Muscle of arm (tissue), 12 donors: ENCODE results near the gene SKI. TPM values are rescaled to one million over a fixed set of nuclear protein-coding genes. Genes with fewer than 3 reads are reported as not detected.
"Not testable (repeated sequence)": the region's sequence is repeated elsewhere in the genome, so short reads cannot be mapped to it uniquely, and the experiment has no call there.

Source experiments
- DNase-seq: peaks from one replicate; pipeline ENCODE4 v3.0.0-alpha.2; 2013
- polyA plus RNA-seq, 12 donors: library from polyadenylated mRNA; unstranded; fragments of 120-200 nt; gene quantifications; one replicate each; pipeline ENCODE4 v1.2.1, GENCODE V29; 2013; ENCODE audit not compliant: insufficient read length in 12 of 12

Gene SKI
- polyA plus RNA-seq, 12 donors = 44.3 to 88.0 (median 55.0) TPM; not detected in 1

DNA sequence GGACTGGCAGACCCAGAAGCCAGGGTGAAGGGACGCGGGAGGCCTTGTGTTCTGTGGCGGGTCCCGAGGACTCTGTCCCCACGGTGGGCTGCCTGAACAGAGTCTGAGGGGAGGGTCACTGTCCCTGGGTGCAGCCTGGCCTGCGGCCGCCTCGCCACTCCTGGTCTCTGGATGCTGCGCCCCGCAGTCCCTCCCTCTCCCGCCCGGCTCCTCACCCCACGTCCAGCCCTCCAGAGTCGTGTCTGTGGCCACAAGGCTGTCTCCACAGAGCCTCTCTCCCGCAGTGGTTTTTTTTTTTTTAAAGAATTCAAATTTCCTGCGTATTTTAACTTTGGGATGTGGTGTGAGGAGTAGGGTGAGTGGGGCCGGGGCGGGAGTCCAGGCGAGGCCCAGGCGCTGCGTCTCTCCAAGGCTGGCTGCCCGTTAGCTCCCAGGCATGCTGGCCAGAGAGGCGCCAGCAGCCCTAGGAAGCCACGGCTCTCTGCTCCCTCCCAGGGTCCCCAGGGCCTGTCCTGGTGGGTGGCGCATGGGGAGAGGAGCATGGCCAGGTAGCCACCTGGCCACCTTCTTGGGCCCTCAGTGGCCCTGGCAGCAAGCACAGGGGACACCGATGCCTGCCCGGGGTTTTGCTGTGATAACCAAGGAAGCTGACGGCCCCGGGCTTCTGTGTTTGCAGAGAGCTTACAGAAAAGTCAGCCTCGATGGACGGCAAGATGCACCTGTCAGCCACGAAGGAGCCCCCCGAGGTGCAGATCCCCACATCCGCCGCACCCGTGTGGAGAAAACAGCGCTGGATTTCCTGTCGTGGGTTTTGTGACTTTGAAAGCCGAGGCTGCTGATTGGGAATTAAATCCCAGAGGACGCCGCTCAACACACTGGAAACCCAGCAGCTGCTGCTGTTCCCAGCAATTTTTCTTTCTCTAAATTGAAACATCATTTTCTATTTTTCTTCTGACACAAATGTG is 90.5 kb downstream of the SKI start:
- DNase-seq = no peak

DNA sequence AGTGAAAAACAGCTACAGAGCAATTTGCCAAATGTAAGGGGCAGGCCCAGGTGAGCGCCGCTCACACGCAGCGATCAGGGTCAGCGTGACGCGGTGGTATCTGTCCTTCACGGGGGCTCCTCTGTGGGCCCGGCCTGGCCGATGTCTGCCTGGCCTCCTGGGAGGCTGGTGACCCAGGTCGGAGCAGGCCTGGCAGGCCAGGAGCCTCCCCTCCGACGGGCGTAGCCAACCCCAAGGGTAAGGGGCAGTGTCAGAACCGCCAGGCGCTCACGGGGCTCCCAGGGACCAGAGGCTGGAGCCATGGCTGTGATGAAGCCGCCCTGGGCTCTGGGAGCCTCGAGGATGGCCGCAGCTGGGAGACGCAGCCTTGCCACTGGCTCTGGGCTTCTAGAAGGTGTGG is 91.2 kb downstream of the SKI start:
- no peak for DNase-seq

DNA sequence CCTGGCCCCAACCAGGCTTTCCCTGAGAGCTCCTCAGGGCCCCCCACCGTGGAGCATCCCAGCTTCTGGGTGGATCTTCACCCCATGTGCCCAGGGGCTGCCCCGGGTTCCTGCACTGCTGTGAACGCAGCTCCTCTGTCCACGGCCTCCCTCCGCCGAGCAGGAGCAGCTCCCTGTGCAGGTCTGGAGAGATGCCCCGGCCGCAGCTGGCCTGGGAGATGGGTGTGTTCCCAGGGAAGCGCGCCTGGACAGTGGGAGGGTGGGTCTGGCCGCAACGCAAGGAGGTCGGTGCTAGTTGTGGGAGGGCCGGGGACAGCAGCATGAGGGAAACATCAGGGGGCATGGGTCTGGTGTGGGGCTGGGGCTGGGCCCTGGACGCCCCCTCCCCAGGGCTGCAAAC is 91.9 kb downstream of the SKI start:
- no peak for DNase-seq

DNA sequence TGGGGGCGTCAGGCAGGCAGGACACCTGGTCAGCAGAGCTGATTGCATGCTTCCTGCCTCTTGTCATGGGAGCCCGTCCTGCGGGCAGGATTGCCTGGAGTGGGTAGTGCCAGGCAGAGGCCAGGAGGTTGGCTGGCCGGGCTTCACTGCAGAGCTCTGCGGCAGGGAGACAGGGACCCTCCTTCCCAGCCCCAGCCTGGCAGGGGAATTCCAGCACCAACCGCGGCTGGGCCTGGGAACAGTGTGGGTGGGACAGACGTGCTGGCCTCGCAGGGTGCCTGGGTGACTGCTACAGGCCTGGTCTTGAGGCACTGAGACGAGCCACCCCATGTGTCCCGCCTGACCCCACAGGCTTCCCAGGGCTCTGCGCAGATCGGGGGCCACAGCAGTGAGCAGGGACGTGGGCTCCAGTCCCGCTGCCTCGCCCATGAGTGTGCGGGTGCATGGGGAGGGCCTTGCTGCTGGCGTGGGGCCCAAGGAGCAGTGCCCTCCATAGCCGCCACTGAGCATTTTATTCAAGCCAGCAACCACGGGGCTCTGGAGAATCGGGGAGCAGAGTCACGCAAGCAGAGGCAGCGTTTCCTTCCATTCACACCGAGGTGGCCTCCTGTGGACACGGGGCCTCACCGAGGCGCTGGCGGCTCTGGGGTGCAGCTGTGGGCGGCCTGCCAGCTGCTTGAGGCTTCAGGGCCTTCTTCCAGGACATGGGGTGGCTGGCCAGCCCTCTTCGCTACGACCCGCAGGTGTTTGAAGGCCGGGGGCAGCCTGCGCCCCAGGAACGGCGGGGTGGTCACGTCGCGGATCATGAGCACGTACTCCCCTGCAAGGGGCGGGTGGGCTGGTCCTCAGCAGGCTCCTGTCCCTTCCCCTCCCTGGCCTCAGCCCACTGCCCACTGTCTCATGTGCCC is 92.9 kb downstream of the SKI start:
- DNase-seq = no peak

DNA sequence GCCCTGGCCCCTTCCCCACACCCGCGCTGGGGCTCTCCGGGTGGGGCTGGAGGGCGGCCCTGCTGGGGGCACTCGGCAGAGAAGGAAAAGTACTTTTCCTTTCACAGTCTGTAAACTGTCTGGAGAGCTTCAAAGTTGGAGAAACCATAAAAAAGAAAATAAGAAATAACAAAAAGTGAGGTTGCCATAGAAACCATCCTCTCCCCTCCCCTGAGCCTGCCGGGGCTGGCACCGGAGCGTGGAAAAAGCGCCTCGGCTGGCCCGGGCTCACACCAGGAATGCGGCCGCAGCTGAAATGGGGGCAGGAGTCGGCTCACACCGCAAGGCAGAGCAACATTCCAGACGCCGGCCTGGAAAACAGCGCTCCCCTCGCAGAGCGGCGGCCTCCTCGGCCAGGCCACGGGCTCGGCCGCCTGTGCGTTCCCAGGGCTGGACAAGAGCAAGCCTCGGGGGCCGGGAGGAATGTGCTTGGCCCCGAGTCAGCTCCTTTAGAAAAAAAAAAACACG is 94.0 kb downstream of the SKI start:
- peak; percentile 93 for DNase-seq

DNA sequence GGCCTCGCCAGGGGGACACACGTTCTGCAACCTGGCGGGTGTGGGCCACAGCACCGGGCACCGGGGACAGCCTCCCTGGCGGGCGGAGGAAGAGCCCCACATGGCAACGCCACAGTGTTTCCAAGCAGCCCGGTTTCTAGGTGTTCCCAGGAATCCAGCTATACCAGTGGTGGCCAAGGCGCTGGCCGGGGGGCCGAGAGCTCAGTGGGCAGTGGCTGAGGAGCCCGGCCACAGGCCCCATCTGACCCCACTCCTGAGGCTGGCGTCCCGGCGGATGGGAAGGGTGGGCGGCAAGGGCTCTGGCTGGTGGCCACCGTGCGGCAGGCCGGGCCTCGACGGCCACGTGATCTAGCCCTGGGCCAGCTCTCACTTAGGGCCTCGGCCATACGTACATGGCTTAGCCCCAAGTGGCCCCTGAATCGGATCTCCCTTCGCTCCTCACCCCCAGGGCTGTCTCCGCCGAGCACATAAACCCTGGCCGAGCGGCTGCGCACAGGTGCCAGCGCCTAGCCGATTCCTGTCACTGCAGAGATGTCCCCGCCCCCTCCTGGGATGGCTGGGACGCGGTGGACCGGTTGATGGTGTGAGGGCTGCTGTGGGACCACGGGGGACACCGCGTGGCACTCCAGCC is 94.6 kb downstream of the SKI start:
- DNase-seq = no peak

DNA sequence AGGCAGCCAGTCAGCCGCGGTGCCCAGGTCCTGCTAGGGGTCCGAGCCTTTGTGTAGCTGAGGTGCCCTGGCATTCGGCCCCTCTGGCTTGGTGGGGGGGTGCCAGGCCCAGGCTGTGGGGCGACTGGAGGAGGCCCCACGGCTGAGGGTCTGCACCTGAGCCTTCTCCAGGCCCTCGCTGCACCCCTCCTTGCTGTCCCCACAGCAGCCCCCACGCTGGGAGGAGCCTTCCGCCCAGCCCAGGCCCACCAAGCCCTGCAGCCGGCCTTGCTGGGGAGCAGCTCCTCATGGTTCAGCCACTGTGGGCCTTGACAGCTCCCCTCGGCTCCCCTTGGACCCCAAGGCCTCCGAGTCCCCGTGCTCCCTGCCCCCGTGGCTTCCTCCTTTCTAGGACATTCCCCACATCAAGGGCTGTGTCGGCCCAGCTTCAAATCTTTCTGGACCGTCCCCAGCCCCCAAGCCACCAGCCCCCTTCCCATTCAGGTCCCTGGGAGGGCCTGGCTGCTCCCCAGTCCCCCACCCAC is 95.4 kb downstream of the SKI start:
- DNase-seq = no peak

DNA sequence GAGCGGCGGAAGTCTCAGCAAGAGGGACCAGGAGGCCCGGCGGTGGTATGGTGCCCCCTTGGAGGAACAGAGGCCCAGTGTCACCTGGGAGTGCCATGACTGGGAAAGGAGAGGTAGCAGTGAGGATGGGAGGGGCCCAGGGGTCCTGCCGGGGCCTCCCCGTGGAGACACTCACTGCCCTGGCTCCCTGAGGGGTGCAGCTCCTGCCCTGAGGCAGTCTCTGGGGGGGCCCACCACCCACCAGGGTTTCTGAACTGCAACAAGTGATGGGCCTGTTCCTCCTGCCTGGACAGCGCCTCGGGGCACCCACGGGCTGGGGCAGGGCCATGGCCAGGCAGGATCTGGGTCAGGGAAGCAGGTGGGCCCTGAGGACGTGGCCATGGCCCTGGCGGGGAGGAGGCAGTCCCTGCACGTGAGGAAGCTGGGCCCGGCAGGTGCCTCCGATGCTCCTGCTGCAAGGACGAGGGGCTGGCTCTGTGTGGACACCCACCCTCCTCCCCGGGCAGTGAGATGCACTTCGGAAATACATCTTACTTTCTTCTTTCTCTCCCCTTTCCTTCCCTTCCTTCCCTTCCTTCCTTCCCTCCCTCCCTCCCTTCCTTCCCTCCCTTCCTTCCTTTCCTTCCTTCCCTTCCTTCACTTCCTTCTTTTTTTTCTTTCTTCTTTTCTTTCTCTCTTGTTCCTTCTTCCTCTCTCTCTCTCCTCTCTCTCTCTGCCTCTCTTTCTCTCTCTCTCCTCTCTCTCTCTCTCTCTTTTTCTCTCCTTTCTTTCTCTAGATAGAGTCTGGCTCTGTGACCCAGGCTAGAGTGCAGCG is 96.6 kb downstream of the SKI start:
- DNase-seq = no peak

DNA sequence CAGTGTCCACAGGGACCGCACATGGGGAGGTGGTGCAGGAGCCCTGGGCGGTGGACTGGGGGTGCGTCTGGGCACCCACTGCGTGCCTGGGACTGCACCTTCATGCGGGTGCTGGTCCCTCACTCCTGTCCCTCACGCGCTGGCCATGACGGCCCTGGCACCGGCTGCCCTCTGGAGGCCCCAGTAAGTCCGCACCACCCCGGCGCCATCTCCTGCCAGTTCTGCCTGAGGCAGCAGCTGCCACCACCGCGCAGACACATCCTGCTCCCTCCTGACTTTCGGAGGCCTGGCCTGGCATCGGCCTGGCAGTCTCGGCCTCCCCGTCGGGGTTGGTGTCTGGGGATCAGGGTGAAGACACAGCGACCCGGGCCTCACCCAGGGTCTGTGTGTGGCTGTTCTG is 98.4 kb downstream of the SKI start:
- DNase-seq = no peak

DNA sequence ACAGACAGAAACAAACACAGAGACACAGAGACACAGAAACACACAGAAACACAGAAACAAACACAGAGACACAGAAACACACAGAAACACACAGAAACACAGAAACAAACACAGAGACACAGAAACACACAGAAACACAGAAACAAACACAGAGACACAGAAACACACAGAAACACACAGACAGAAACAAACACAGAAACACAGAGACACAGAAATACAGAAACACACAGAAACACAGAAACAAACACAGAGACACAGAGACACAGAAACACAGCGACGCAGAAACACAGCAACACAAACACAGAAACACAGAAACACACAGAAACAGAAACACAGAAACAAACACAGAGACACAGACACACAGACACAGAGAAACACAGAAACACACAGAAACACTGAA is 99.0 kb downstream of the SKI start:
- DNase-seq = not testable (repeated sequence)

DNA sequence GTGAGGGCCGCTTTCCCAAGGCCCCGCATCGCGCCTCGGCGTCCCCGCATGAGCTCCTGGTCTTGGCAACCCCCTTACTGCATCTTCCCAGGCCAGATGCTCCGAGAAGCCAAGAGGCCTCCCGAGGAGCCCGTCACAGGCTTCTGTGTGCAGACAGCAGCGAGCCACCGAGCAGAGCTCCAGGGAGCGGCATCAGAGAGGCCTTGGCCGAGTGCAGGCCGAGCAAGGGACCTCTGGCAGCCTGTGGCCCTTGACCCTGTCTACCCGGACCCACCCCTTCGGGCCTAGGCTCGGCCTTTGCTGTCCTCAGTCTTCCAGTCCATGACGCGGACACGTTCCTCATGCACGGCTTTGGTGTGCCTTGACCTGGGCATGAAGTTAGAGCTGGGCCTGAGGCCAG is 99.7 kb downstream of the SKI start:
- no peak for DNase-seq

DNA sequence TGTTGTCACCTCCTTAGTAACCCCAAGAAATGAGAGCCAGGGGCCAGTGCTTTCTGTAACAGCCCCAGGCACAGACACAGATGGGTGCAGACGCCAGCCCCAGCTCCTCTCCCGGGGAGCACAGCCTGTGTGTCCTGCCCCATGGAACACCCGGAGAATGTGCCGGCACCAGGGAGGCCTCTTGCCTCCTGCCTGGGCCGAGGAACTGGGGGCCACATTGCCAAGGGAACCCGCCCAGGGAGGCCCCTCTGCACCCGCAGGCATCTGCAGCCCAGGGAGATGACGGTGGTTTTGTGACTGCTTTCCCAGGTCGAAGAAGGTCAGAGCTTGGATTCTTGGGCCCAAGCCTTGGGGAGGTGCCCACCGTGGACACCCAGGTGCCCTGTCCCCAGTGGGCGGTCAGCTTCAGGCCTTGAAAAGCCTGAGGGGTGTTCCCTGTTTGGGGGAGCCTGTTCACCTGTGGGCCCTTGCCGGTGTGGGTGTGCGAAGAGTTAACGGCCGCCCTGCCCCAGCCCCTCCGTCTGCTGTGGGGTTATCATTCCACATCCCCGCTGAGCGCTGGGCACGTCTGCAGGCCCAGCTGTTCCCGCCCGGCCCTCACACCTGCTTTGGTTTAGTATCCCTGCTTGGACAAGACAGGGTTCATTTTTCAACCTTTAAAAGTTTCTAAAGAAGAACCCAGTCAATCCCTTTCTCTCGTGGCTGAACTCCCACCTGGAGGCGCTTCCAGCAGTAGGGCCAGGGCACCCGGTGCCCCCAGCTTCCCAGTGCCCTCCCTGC is 100.7 kb downstream of the SKI start:
- no peak for DNase-seq

DNA sequence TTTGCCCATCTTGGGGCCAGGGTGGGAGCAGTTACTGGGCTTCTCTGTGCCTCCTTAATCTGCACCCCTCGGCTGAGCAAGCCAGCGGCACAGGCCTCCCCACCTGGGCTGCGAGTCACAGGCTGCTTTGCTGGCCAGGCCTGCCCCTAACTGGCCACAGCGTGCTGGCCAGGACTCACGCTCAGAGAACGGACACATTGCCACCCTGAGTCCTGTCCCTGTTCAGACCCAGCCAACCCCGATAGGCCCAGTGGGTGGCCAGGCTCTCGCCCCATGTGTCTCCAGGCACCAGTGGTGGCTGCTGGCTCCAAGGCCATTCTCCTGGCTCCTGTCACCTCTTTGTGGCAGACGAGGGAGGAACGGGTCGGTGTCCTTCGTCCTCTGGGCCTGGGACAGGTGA is 101.9 kb downstream of the SKI start:
- DNase-seq = no peak

DNA sequence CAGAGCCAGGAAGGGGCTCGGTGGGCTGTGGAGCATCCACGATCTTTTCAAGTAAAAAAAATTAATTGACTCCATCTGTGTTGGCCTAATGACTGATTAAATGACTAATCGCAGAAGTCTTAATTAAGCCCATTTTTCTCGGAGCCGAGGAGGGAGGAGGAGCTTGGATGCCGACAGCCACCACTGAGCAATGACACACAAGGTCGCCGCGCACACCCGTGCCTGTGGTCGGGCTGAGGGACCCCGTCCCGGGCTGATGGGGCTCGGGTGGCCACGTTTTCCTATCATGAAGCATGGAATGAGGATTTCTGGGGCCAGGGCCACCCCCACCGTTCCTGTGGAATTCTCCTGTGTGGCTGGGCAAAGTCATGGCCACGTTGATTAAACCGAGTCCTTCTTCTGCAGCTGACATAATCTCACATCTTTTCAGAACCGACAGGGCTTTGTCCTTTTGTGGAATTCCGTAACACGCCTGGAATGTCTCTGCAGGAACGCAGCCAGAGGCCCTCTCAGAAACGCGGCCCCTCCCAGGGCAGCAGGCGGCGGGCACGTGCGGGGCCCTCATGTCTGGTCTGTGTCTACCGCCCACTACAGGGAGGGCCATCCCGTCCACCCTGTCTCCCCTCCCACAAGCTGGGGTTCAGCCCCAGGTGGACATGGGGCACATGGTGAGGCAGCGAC is 102.5 kb downstream of the SKI start:
- peak; percentile 85 for DNase-seq

DNA sequence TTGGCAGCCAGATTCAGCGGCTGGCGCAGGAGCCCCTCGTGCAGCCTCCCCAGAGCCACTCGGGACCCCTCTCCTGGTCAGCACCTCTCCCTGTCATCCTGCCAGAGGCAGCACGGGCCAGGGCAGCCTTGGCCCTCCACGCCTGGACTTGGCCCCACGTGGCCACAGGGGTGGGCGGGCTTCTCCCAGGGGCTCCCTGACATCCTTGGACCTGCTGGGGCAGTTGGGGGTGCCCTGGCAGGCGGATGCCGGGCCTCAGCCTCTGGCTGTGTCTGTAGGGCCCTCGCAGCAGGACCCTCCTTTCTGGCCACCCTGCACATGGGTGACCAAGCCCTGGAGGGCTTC is 103.1 kb downstream of the SKI start:
- no peak for DNase-seq

DNA sequence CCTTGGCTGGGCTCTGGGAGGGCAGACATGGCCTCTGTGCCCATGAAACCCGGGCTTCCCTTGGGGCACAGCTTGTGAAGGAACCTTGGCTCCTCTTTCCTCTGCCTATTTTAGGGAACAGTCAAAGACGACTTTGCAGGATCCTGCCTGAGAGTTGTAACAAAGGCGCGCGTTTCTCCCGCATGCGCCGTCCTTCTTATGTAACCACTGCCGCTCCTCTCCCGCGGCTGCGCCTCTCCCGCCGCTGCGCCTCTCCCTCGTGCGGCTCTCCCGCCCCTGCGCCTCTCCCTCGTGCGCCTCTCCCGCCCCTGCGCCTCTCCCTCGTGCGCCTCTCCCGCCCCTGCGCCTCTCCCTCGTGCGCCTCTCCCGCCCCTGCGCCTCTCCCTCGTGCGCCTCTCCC is 103.5 kb downstream of the SKI start:
- DNase-seq = not testable (repeated sequence)

DNA sequence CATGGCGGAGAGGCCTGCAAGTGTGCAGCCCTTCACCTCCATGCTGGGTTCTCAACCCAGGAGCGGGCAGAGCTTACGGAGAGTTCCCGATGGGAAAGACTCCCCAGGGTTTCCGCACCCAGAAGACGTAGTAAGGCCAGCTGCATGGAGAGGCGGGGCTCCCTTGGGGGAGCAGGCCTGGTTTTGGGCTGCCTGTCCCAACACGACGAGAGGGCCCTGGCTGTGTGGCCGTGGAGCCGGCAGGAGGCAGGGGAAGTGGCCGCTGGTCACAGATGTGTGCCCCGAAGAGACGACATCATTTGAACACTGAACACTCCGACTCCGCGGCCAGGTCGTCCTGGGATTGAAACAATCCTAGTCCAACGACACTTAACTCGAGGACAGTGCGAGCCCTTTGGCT is 106.2 kb downstream of the SKI start:
- DNase-seq = no peak

DNA sequence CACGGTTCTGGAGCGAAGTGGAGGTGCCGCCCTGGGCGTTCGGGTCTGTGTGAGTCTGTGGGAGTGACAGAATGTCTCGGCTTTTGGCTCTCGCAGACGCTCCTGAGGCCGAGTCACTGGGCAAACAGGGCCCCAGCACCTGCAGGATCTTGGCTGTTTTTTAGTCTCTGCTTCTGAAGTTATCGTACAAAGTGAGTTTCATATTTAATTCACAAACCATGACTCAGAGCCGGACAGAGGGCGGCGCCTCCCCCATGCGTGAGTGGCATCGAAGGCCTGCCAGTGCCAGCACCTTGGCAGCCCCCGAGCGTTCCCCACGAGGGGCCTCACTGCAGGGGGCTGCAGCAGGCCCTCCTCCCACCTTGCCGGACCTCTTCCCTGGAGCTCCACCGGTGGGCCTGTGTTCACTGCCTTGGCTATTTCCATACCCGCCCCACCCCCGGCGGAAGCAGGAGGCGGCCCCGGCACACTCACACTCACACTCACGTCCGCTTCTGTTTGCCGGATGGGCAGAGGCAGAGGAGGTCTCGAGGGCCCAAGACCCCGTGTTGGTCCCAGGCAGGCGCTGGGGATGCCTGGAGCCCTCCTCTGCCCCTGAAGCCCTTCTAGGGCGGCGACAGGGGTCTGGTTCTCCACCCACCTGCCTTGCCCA is 106.9 kb downstream of the SKI start:
- no peak for DNase-seq
